Stimulated activated CD8-positive, alpha-beta memory T cell treated with anti-CD3 and anti-CD28 coated beads, Interleukin-4, amount 100 ng/mL, for 1 hour (primary cell): Measurements from ENCODE around the gene TNK1.

Experiments used
- DNase-seq, 2 donors: peaks; one replicate each; pipeline ENCODE4 v3.0.0-alpha.2; 2020; ENCODE audit warnings: low read depth in 2 of 2, low spot score in 1 of 2

The TNK1 gene

DNA sequence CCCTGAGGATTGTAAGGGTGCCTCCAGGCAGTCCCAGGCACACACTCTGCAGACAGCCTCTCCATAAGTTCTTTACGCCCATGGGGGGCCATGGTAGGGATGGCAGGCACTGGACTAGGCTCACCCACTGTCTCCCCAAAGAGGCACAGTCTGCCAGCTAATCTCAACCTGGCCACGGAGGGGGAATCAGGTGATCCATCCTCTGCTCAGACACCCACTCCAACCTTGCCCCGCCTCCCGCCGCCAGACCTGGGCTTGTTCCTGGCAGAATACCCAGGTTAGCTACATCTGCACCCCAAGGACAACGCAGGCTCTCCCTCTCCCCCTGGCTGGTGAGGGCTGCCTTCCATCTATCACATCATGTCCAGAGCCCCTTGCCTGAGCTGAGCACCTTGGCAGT, 28.0 kb downstream of the TNK1 start:
- DNase-seq: no peak

DNA sequence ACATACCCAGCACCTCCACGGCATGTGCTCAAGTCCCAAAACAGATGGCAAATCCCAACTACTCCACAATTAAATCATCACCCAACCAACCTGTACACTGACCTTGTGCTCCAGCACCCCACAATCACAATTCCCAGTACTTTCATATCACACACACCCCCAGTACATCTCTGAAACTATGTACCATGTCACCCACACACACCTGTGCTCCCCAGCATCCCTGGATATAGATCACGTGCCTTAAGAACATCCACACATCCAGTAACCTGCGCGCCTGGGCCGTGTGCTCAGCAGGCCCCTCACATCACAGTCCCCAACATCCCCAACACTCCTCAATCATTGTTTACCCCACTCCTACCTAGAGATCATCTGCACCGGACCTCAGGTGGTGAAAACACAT, 28.8 kb downstream of the TNK1 start:
- no peak for DNase-seq

DNA sequence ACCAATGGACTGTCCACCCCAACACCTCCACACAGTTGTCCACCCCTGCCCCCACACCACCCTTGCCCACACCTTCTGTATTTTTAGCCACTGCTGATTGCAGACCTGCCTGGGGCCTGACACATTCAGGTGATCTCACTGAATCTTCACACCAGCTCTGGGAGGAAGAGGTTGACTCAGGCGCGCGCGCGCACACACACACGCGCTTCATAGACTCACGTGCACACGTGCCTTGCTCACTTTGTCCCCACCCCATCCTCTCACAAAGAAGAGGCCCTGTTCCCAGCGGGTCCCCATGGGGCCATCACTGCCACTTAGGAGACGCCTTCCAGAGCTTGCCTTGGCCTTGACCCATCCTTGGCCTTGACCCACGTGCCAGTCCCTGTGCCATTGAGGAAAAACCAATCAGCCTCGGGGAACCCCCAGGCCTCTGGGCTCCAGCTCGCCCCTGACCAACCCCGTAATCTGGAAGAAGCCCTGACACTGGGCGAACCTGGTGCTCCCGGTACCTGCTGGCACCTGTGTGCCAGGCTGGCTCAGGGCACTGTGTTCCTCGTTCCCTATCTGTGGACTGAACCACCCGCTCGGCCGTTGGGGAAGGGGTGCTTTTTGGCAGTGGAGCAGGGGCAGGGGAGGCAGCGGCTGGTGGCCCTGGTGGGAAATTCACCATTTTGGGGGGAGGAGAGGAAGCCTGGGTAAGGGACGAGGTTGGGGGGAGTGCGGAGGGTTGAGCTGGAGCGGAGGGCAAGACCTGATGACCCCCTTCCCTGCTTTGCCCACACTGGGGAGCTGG, 29.9 kb downstream of the TNK1 start:
- DNase-seq: no peak

DNA sequence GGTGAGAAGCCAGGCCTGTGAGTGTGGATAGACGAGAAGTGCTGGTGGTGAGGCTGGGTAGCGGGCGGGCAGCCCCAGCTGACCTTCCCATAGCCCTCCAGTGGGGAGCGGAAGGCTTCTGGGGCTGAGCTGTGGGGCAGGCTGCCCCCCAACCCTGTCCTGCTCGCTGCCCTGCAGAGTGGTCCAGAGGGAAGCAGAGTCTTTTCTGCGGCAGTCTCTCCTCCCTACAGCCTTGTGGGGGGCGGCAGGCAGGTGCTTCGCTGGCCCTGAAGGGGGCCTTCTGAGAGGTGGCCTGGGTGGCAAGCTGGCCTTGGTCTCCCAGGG, 30.5 kb downstream of the TNK1 start:
- no peak for DNase-seq

DNA sequence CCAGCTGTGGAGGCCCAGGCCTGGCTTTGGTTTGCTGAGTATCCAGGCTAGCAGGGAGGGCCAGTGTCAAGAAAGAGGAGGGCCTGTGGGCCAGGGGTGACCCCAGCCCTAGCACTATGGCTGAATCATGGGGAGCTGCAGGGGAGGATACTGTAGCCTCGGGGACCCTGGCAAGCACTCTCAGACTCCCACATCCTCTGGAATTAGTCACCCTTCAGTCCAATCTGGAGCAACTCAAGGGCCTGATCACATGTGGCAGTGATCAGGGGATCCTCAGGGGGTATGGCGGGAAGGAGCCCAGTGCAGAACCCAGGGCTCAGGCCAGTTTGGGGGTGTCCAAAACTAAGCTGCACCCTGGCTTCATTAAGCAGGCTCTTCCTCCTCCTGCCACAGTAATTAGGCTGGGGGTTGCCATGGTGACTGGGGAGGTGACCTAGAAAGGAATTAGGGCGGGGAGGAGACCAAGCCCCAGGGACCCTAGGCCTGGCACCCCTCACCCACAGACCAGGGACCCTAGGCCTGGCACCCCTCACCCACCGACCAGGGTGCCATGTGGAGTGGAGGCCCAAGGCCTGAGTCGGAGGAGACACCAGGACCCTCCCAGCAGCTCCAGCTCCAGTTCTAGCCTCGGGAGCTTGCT, 32.6 kb downstream of the TNK1 start:
- no peak for DNase-seq

DNA sequence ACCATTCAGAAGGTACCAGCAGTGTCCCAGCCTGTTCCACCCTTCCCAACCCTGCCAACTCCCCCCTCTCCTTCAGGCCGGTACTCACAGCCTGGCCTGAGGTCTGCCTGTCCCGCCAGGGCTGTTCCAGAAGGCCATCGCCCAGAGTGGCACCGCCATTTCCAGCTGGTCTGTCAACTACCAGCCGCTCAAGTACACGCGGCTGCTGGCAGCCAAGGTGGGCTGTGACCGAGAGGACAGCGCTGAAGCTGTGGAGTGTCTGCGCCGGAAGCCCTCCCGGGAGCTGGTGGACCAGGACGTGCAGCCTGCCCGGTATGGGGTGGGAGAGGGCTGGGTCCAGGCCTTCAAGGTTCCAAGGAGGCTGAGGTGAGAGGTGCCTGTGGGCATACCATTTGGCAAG, 33.9 kb downstream of the TNK1 start:
- DNase-seq: no peak

DNA sequence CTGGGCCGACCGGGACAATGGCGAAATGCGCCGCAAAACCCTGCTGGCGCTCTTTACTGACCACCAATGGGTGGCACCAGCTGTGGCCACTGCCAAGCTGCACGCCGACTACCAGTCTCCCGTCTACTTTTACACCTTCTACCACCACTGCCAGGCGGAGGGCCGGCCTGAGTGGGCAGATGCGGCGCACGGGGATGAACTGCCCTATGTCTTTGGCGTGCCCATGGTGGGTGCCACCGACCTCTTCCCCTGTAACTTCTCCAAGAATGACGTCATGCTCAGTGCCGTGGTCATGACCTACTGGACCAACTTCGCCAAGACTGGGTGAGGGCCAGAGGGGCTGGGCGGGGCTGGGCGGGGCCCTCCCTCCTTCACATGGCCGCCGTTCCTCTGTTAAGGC, 34.9 kb downstream of the TNK1 start:
- no peak for DNase-seq

DNA sequence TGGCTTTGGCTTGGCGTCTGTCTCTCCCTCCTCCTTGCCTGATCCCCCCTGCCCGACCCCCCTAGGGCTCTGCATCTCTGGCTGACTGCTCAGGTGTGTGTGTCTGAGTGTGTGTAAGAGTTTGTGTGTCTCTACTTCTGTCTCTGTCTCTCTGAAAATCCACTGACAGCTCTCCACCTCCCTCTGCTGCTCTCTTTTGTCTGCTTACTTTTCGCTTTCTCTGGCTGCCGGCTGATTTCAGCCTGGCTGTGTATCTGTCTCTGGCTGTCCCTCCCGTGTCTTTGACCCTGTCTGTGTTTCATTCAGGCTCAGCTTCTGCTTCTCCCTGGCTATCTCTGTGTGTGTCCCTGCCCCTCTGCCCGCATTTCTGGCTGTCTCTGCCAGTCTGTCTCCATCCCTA, 35.4 kb downstream of the TNK1 start:
- no peak for DNase-seq

DNA sequence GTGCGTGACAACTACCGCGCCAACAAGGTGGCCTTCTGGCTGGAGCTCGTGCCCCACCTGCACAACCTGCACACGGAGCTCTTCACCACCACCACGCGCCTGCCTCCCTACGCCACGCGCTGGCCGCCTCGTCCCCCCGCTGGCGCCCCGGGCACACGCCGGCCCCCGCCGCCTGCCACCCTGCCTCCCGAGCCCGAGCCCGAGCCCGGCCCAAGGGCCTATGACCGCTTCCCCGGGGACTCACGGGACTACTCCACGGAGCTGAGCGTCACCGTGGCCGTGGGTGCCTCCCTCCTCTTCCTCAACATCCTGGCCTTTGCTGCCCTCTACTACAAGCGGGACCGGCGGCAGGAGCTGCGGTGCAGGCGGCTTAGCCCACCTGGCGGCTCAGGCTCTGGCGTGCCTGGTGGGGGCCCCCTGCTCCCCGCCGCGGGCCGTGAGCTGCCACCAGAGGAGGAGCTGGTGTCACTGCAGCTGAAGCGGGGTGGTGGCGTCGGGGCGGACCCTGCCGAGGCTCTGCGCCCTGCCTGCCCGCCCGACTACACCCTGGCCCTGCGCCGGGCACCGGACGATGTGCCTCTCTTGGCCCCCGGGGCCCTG, 36.3 kb downstream of the TNK1 start:
- no peak for DNase-seq

DNA sequence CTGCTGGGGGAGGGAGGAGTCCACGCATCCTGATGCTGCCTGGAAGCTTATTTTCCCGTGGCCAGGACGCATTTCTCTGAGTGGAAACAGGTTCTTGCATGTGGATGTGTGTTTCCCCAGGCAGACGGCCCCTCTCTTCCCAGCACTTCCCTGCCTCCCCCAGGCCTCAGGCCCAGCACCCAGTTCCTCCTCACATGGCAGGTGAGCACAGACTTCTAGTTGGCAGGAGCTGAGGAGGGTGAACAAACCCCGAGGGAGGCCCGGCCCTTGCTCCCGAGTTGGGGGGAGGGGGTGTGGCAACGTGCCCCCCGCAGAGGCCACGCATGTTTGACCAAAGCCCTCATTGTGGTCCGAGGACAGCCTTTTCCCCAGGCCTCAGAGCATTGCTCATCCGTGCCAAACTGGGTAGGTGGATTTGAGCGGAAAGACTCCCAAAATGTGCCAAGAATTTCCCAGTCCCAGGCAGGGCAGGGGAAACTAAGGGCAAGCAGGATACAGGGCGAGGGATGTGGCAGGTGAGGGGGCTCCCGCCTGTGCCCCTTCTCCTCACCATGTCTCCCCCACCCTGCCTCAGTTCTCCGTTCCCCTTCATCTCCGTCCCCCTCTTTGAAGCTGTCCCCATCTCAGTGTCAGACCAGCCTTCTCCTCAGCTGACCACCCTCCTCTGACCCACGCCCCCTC, 37.7 kb downstream of the TNK1 start:
- DNase-seq: no peak

DNA sequence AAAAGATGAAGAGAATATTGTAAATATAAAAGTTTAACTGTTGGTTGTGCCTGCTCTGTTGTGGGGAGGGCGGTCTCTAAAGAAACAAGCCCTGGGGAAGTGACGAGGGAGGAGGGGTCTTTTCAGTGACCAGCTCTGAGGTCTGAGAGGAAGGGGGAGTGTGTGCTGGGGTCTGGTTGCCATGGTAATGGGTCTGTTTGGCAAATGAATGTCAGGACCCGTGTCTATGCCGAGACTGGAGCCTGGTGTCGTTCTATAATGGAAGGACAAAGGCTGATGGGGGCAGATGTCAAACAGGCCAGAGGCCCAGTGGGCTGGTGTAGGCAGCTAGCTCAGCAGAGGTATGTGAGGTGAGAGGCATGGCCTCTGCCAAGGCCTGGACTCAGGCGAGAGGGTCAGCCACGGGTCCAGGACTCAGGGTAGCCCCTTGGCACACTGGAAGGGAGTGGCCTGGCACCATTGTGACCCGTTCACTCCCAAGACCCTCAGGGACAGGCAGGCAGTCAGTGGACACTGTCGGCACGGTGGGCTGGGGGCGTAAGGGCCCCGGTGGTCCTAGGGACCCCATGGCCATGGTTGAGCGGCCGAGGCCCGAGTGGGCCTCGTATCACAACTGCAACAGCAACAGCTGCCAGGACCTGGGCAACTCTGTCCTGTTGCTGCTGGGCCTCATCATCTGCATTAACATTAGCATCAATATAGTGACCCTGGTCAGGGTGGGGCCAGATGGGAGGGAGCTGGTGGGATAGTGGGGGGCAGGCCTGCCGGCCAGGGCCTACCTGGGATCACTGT, 39.1 kb downstream of the TNK1 start, which contains the start of gene SPEM1:
SPEM1 (plus strand) TSS at position 506 of the 792 bp plus-strand sequence; CDS start at position 567, 61 bp downstream.
- DNase-seq: no peak

DNA sequence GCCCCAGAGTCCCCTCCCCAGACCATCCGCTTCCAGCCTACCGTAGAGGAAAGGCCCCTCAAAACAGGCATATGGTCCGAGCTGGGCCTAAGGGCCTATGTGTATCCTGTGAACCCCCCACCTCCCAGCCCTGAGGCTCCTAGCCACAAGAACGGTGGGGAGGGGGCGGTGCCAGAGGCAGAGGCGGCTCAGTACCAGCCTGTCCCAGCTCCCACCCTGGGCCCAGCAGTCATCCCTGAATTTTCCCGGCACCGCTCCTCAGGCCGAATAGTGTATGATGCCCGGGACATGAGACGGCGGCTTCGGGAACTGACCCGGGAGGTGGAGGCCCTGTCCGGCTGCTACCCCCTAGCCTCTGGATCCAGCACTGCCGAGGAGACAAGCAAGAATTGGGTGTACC, 40.3 kb downstream of the TNK1 start:
- no peak for DNase-seq

DNA sequence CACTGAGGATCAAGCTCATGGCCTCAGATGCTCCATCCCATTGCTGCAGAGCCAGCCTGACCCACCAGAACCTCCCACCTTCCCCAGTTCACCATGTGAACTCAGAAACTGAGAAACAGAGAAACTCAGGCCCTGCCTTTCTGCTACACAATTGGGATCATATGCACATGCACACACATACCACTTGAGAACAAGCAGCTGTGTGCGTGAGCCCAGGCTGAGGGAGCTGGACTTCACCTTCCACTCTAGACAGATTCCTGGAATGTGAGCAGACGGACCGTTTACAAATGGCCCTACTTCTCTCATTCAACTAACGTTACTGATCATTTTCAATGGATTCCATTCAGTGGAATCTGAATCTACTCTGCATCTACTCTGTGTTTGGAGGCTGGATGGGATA, 42.8 kb downstream of the TNK1 start:
- no peak for DNase-seq

DNA sequence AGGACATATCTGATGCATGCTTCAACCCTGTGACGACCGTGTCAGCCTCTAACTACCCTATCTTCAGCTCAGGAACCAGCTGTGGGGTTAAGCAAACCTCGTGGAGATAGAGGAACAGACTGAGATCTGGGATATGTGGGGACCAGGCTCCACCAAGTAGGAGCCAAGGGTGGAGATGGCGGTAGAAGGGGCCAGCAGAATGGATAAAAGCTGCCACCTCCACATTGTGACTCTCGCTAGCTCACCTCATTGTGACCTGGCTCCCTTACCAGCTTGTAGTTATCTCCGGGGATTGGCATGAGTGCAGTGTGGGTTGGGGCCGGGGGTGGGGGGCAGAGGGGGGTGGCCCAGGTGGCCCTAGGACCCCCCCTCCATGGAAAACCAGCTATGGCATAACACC, 44.4 kb downstream of the TNK1 start, which contains the start of gene SPEM2:
SPEM2 (plus strand) TSS at position 301 of the 400 bp plus-strand sequence; CDS start at position 374, 73 bp downstream.
- no peak for DNase-seq

DNA sequence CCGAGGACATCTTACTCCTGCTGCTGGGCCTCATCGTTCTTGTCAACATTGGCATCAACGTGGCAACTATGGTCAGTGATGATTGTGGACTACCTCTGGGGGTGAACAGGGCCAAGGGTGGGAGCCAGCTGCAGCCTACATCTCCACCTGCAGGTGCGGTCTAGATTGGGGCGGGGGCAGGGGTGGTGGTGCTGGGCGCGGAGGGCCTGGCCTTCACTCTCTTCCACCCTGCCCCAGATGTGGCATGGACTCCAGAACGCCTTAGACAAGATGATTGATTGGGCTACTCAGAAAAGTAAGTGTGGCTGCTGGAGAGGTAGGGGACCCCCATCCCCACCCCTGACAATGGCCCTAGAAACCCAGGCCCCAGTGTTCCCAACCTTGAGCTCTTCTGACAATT, 44.9 kb downstream of the TNK1 start:
- no peak for DNase-seq

DNA sequence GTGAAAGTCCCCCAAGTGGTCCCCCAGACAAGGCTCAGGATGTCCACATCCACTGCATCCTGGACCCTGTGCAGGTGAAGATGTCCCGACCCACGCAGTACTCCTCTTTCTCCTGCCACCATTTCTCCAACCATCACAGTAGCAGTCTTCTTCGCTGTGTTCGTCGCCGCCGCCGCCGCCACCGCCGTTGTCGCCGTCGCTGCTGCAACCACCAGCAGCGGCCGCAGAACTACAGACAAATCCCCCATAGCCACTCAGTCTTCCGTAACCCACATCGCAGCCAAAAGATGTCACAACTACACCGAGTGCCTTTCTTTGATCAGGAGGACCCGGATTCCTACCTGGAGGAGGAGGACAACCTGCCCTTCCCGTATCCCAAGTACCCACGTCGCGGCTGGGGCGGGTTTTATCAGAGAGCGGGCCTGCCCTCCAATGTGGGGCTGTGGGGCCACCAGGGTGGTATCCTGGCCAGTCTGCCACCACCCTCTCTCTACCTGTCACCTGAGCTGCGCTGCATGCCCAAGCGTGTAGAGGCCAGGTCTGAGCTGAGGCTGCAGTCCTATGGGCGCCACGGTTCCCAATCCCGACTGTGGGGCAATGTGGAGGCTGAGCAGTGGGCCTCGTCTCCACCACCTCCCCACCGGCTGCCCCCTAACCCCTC, 45.4 kb downstream of the TNK1 start:
- DNase-seq: no peak

DNA sequence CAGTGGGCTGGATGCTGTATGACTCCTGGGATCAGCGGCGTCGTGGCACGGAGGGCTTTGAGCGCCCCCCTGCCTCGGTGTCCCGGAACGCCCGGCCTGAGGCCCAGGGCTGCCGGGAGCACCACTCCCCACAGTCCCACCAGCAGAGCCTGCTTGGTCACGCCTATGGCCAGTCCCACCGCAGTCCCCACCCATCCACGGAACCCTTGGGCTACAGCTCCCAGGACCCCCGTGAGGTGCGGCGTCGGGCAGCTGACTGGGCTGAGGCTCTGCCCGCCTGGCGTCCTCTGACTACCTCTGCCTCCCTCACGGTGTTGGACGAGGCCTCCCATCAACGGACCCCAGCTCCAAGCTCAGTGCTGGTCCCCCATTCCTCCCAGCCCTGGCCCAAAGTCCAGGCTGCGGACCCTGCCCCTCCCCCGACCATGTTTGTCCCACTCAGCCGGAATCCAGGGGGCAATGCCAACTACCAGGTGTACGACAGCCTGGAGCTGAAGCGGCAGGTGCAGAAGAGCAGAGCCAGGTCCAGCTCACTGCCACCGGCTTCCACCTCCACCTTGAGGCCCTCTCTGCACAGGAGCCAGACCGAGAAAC, 46.1 kb downstream of the TNK1 start:
- DNase-seq: no peak

DNA sequence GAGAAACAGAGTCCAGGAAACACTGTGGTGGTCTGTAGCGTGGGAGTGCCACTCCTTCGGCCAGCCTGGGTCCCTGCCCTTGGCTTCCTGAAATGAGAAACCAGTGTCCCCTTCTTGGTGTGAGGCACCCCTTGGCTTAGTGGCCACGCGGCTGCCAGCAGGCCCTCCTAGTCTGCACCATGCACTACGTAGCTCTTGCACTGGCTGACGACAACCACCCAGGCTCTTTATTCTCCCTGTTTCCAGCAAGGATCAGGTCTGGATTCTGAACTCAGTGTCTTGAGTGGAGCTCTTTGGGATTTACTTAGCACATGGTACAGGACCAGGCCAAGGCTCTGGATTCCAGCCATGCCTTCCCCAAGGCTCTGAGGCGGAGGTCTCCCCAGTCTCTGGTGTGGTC, 46.7 kb downstream of the TNK1 start:
- DNase-seq: no peak

DNA sequence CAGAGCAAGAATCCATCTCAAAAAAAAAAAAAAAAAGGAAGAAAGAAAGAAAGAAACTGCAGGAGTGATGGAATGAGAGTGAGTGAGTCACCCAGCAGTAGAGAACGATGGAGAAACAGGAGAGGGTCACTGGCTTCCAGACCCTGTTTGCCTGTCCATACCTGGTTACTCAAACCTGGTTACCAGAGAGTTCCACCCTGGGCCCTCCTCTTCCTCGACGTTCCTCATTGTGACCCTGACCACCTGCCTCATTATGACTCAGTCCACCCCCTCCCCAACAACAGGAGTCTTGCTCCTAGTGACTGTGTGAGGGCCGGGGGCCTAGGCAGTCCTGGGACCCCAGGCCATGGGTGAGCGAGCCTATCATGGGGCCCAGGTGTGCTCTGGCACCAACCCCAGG, 47.7 kb downstream of the TNK1 start, which contains the start of gene SPEM3:
SPEM3 (plus strand) TSS at position 301 of the 400 bp plus-strand sequence; CDS start at position 347, 46 bp downstream.
- no peak for DNase-seq

DNA sequence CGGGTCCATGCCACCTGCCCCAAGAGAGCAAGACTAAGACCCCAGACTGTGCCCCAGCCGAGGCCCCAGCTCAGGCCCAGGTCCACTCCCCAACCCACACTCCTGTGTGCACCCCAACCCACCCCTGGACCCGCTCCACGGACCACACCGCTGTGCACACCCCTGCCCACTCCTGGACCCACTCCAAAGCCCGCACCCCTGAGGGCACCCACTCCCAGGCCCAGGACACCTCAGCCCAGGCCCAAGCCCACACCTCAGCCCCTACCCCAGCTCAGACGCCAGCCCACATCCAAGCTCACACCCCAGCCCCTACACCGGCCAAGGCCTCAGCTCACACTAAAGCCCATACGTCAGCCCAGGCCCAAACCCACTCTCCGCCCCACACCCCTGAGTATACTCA, 48.8 kb downstream of the TNK1 start:
- no peak for DNase-seq
